Osteoblast (primary cell): ENCODE data around the gene HSD17B14. TPM values are rescaled to one million over a fixed set of nuclear protein-coding genes. Genes with fewer than 3 reads are reported as not detected.

Experiments used
- DNase-seq: peaks from one replicate; pipeline ENCODE4 v3.0.0; 2011; ENCODE audit warnings: low spot score, mixed read lengths; ENCODE audit not compliant: insufficient read length; ENCODE audit errors: missing footprints
- H2AFZ ChIP-seq: 2 replicates; pipeline ENCODE4 v1.6.0; 2011; ENCODE audit warnings: mild to moderate bottlenecking, low read length
- H3K27ac ChIP-seq: 2 replicates; pipeline ENCODE4 v1.5.1; 2011; ENCODE audit warnings: mild to moderate bottlenecking, low read depth, low read length, moderate library complexity
- H3K27me3 ChIP-seq: 2 replicates; pipeline ENCODE4 v1.6.0; 2012; ENCODE audit warnings: mild to moderate bottlenecking, control low read depth, inconsistent platforms, low read length, moderate library complexity; ENCODE audit not compliant: insufficient read depth
- H3K36me3 ChIP-seq: 2 replicates; pipeline ENCODE4 v1.5.1; 2011; ENCODE audit warnings: mild to moderate bottlenecking, low read length, control low read depth, moderate library complexity; ENCODE audit not compliant: insufficient read depth
- H3K4me1 ChIP-seq: 2 replicates; pipeline ENCODE4 v1.5.1; 2011; ENCODE audit warnings: mild to moderate bottlenecking, low read length, control low read depth, moderate library complexity; ENCODE audit not compliant: insufficient read depth
- H3K4me2 ChIP-seq: 2 replicates; pipeline ENCODE4 v1.6.0; 2011; ENCODE audit warnings: mild to moderate bottlenecking, low read length; ENCODE audit not compliant: insufficient read depth
- H3K4me3 ChIP-seq: fragments of 200-600 bp; sonication (generic); 3 replicates; pipeline ENCODE4 v1.5.1; 2012; ENCODE audit warnings: mild to moderate bottlenecking, low read length, inconsistent platforms; ENCODE audit not compliant: insufficient read depth
- H3K79me2 ChIP-seq: 2 replicates; pipeline ENCODE4 v1.6.0; 2012; ENCODE audit warnings: mild to moderate bottlenecking, low read length, control low read depth, inconsistent platforms; ENCODE audit not compliant: insufficient read depth
- H3K9me3 ChIP-seq: 2 replicates; pipeline ENCODE4 v1.5.1; 2011; ENCODE audit warnings: low read depth, low read length, control low read depth
- H4K20me1 ChIP-seq: 2 replicates; pipeline ENCODE4 v1.6.0; 2012; ENCODE audit warnings: mild to moderate bottlenecking, low read length, control low read depth; ENCODE audit not compliant: insufficient read depth
- total RNA-seq: library from RNA; depleted of rRNA; stranded (reverse); fragments of >200 nt; gene quantifications from 2 replicates; pipeline ENCODE4 v1.2.3, GENCODE V29; 2012
- TF ChIP-seq, protein P1 (sequence below): IDR thresholded peaks from 2 replicates; pipeline ENCODE4 v1.5.1; 2011; ENCODE audit warnings: mild to moderate bottlenecking, low read depth, low read length, moderate library complexity; ENCODE audit errors: extremely low read depth

Gene HSD17B14
- total RNA-seq, 1 donor = 1.8 TPM

DNA sequence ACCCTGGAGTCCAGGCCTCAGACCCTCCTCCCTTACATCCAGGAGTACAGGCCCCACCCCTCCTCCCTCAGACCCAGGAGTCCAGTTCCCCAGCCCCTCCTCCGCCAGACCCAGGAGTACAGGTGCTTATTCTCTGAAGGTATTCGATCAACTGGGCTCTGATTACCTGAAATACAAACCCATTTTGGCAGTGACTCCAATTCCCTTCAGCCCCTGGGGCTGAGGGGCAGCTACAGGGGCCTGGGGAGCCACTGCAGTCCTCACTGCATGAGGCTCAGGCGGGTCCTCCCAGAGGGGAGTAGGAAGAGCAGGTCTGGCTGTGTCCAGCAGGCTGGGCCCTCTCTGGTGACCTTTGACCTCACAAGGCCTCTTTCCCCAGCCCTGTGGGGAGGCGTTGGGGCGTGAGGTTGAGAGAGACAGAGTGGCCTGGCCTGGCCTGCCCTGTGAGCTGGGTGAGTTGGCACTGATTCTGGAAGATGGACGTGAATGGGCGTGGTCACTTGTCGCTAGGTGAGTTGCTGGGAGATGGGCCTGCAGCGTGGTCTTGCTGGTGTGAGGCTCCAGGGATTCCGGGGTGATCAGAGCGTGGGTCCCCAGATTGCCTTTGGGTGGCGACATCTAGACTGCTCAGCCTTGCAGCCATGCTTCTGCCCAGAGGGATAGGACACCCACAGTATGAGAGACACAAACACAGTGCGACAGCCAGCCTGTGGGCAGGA is 28.5 kb downstream of the HSD17B14 start:
- Histone ChIP-seq H3K4me1 (peaks cover 11% of the 10 kb centered on the region), H3K36me3 (no peaks in the 10 kb centered on the region), H3K4me3 (no peak overlapping the region), H3K4me2 (no peak overlapping the region), H3K79me2 (no peaks in the 10 kb centered on the region), H2AFZ (no peak overlapping the region), H3K27ac (no peak overlapping the region), H3K27me3 (no peaks in the 10 kb centered on the region), H3K9me3 (no peaks in the 10 kb centered on the region), H4K20me1 (no peaks in the 10 kb centered on the region)
- DNase-seq = no peak
- TF ChIP-seq, protein P1, sequence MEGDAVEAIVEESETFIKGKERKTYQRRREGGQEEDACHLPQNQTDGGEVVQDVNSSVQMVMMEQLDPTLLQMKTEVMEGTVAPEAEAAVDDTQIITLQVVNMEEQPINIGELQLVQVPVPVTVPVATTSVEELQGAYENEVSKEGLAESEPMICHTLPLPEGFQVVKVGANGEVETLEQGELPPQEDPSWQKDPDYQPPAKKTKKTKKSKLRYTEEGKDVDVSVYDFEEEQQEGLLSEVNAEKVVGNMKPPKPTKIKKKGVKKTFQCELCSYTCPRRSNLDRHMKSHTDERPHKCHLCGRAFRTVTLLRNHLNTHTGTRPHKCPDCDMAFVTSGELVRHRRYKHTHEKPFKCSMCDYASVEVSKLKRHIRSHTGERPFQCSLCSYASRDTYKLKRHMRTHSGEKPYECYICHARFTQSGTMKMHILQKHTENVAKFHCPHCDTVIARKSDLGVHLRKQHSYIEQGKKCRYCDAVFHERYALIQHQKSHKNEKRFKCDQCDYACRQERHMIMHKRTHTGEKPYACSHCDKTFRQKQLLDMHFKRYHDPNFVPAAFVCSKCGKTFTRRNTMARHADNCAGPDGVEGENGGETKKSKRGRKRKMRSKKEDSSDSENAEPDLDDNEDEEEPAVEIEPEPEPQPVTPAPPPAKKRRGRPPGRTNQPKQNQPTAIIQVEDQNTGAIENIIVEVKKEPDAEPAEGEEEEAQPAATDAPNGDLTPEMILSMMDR = no peak

DNA sequence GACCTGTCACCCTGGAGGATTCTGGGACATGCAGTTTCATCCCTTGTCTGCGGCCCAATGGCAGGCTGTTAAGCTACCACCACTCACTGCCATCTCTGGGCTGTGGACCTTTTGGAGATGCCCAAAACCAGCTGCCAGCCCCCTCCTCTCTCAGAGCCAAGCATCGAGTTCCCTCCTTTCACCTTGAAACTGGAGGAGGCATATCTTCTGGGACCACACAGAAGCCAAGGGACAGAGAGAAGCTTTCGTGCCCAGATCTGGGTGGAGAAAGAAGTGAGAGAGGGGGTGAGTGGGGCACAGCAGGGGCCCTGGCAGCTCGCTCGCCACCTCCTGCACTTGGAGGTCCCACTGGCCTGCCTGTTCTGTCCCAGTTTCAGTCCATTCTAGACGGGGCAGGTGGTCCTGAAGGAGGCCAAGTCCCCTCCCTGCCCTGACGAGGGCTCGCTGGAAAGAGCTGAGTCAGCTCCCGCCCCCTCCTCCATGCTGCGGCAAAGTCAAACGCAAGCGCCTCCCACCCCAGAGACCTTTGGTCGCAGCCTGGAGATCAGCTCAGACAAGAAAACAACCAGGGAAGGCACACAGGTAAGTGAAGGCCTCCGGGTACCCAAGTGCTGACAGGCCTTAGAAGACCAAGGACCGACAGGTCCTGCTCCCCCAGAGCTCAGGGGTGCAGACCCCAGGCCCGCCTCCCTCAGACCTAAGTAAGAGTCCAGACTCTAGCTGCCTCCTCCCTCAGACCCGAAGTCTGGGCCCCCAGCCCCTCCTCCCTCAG is 29.3 kb downstream of the HSD17B14 start:
- Histone ChIP-seq H2AFZ (no peak overlapping the region), H4K20me1 (no peaks in the 10 kb centered on the region), H3K27me3 (no peaks in the 10 kb centered on the region), H3K27ac (no peak overlapping the region), H3K4me3 (no peak overlapping the region), H3K79me2 (no peaks in the 10 kb centered on the region), H3K4me2 (no peak overlapping the region), H3K36me3 (no peaks in the 10 kb centered on the region), H3K9me3 (no peaks in the 10 kb centered on the region), H3K4me1 (peaks cover 9% of the 10 kb centered on the region)
- TF ChIP-seq, protein P1 = no peak
- DNase-seq = no peak

DNA sequence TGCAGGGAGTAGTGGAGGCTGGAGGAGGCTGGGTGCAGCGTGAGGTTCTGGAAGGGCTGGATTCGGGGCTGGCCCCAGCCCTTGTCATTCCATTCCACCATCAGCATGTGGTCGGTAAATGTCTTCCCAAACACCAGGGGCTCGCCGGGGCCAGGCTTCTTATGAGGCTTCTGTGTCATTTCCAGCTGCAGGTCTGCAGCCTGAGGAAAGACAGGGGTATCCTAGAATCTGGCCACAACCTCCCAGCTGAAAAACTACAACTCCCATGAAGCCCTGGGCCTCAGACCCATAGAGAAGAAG is 29.8 kb downstream of the HSD17B14 start:
- no peaks in the 10 kb centered on the region for H3K79me2 ChIP-seq
- H3K27me3 ChIP-seq = no peaks in the 10 kb centered on the region
- no peaks in the 10 kb centered on the region for H4K20me1 ChIP-seq
- DNase-seq = peak; percentile 94
- H3K4me2 ChIP-seq = no peak overlapping the region
- no peak overlapping the region for H3K4me3 ChIP-seq
- peaks cover 6% of the 10 kb centered on the region for H3K4me1 ChIP-seq
- TF ChIP-seq, protein P1 = no peak
- no peak overlapping the region for H3K27ac ChIP-seq
- H2AFZ ChIP-seq = no peak overlapping the region
- no peaks in the 10 kb centered on the region for H3K36me3 ChIP-seq
- no peaks in the 10 kb centered on the region for H3K9me3 ChIP-seq

DNA sequence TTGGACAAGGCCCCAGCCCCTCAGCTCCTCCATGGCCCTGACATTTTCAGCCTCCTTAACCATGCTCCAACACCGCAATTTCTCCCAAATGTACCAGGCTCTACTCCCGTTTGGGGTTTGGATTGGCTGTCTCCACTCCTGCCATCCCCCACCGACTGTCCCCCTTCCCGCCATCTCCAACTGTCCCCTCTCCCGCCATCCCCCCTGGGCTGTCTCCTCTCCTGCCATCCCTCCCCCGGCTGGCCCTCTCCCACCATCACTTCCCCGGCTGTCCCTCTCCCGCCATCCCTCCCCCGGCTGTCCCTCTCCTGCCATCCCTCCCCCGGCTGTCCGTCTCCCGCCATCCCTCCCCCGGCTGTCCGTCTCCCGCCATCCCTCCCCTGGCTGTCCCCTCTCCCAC is 30.8 kb downstream of the HSD17B14 start:
- Histone ChIP-seq H3K9me3 (no peaks in the 10 kb centered on the region), H3K4me1 (peaks cover 6% of the 10 kb centered on the region), H3K36me3 (no peaks in the 10 kb centered on the region), H3K4me2 (no peak overlapping the region), H3K4me3 (no peak overlapping the region), H2AFZ (no peak overlapping the region), H3K79me2 (no peaks in the 10 kb centered on the region), H3K27me3 (no peaks in the 10 kb centered on the region), H3K27ac (no peak overlapping the region), H4K20me1 (no peaks in the 10 kb centered on the region)
- DNase-seq = no peak
- TF ChIP-seq, protein P1 = no peak
